ENCODE measurements around the gene TLE4. TPM values are rescaled to one million over a fixed set of nuclear protein-coding genes. Genes with fewer than 3 reads are reported as not detected.

The TLE4 gene
- total RNA-seq, 1 donor from 2014 or later = 10.3 TPM

DNA sequence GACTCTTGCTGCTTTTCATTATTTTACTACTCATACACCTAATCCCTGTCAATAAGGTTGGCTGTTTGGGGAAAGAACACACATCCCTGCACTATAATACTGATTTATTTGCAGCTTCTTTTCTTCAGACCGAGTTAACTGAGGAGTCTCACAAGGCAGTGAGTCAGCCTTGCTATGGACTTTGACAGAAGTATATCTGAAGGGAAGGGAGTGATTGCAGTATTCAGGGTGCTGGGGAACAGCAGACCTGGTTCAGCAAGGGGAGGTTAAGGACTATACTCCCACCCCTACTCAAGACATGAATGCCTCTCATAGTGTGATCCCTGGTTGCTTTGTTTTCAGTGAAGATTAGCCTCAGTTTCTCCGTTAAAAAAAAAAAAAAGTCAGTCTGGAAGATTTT lies 99.8 kb downstream of the TLE4 start:
- DNase-seq = no peak

DNA sequence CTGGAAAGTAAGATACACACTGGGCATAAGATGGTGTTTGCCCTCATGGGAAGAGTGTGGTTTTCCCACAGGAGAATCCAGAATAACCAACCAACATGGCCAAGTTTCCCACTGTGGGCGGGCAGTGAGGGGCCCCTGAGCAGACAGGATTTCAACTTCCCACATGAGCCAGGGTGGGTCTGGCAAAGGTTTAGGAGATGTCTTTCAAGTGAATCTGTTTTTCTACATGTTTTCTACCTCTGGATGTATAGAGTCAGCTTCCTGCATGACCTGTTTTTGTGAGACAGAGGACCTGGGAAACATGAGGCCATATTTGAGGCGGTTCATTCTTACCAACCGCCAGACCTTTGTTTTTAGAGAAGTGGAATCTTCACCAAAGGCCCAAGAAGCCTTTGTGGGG lies 100.5 kb downstream of the TLE4 start:
- intact Hi-C loops (cut with micrococcal nuclease) = no loop called here
- Histone ChIP-seq H3K27ac (replicated peaks) (no peak overlapping the region), H3K9me3 (replicated peaks) (no peaks in the 10 kb centered on the region), H3K27me3 (ENCODE audit: low read depth) (no peaks in the 10 kb centered on the region), H3K36me3 (peaks cover 5% of the 10 kb centered on the region), H3K4me1 (peaks cover 20% of the 10 kb centered on the region), H3K4me3 (no peak overlapping the region)
- TF ChIP-seq CTCF (IDR thresholded peaks at IDR 0.05; ENCODE audit: borderline replicate concordance) = no peak
- DNase-seq = no peak

More for the DNA sequence above, 99.8 kb downstream of the TLE4 start:
- H3K36me3 ChIP-seq = peaks cover 5% of the 10 kb centered on the region
- TF ChIP-seq CTCF (IDR thresholded peaks at IDR 0.05; ENCODE audit: borderline replicate concordance) = no peak
- intact Hi-C loops (cut with micrococcal nuclease) = no loop called here
- no peaks in the 10 kb centered on the region for H3K27me3 ChIP-seq (ENCODE audit: low read depth)
- peaks cover 20% of the 10 kb centered on the region for H3K4me1 ChIP-seq
- H3K4me3 ChIP-seq = no peak overlapping the region
- H3K9me3 ChIP-seq (replicated peaks) = no peaks in the 10 kb centered on the region
- H3K27ac ChIP-seq (replicated peaks) = no peak overlapping the region

DNA sequence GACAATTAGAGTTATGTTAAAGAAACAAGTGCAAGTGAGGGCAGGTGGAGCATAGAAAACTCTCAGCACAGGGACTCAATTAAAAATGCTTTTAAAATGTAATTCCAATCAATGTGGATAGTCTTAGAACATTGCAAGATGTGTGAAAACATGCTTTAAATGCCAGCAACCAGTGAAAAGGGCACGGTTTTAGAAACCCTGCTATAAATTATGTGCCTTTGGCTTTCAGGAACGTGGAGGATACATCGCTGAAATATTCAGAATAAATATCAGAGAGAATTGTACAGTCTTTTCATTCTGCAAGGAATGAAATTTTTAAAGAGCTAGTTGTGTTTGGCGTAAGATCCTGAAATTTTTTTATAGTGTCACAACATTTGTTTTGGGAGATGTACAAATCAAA lies 101.1 kb downstream of the TLE4 start:
- peaks cover 5% of the 10 kb centered on the region for H3K36me3 ChIP-seq

DNA sequence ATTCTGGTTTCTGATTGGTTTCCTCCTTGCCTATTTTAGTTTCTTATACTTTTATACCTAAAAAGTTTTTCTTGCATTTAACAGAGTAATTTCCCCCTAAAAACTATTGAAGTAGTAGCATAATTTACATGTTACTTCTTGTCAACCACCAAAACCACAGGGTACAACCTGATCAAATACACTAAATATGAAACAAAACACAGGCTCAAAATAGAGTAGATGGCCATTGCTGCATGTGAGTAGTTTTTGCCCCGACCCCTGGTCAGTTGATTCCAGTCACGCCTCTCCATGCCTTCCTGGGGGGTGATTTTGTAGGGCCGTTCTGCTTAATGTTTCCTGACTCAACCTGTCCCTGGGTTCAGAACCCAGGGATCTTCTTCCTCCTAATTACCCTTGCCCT lies 101.8 kb downstream of the TLE4 start:
- H3K36me3 ChIP-seq = peaks cover 5% of the 10 kb centered on the region
- H3K27ac ChIP-seq (replicated peaks) = no peak overlapping the region
- DNase-seq = no peak
- intact Hi-C loops (cut with micrococcal nuclease) = no loop called here
- no peaks in the 10 kb centered on the region for H3K27me3 ChIP-seq (ENCODE audit: low read depth)
- H3K4me3 ChIP-seq = no peak overlapping the region
- no peak for TF ChIP-seq CTCF (IDR thresholded peaks at IDR 0.05; ENCODE audit: borderline replicate concordance)
- no peaks in the 10 kb centered on the region for H3K9me3 ChIP-seq (replicated peaks)
- peaks cover 8% of the 10 kb centered on the region for H3K4me1 ChIP-seq

More for the DNA sequence above, 101.1 kb downstream of the TLE4 start:
- no peak overlapping the region for H3K4me3 ChIP-seq
- peaks cover 16% of the 10 kb centered on the region for H3K4me1 ChIP-seq
- no peak for TF ChIP-seq CTCF (IDR thresholded peaks at IDR 0.05; ENCODE audit: borderline replicate concordance)
- intact Hi-C loops (cut with micrococcal nuclease) = no loop called here
- H3K27ac ChIP-seq (replicated peaks) = no peak overlapping the region
- no peak for DNase-seq
- H3K9me3 ChIP-seq (replicated peaks) = no peaks in the 10 kb centered on the region
- H3K27me3 ChIP-seq (ENCODE audit: low read depth) = no peaks in the 10 kb centered on the region

DNA sequence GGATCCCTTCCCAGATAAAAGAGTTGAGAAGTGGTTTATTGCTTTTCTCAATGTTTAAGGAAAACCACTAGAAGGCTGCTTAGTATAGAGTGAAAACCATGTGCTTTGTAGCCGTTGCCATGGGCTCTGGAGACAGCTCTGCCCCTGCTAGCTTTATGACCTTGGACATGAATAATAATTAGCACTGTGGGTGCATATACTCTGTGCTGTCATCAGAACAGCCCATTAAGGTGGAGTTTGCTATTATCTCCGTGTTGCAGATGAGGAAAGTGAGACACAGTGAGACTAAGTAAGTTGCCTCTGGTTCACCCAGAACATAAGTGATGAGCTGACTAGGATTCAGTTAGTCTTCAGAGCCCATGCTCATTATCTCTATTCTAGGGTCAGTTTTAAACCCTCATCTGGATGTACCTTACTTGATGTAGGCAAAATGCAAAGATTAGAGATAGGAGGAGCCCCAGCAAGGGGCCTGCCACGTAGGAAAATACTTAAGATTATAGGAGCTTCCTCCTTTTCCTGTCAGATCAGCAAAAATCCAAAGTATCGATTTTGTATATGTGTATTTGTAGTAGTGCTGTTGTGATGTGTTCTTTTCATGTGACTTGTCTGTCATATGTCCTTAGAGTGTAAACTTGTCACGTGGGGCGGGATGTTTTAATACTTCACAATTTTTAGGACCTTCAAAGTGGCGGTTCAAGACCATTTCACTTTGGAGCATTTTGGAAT lies 102.5 kb downstream of the TLE4 start:
- H3K36me3 ChIP-seq = peaks cover 5% of the 10 kb centered on the region
- no peak for DNase-seq
- H3K27me3 ChIP-seq (ENCODE audit: low read depth) = no peaks in the 10 kb centered on the region
- H3K9me3 ChIP-seq (replicated peaks) = no peaks in the 10 kb centered on the region
- no peak overlapping the region for H3K4me3 ChIP-seq
- intact Hi-C loops (cut with micrococcal nuclease) = no loop called here
- no peak for TF ChIP-seq CTCF (IDR thresholded peaks at IDR 0.05; ENCODE audit: borderline replicate concordance)
- H3K4me1 ChIP-seq = peaks cover 2% of the 10 kb centered on the region
- H3K27ac ChIP-seq (replicated peaks) = no peak overlapping the region

Data from left ventricle myocardium inferior (tissue), 1 donor.